Activated CD8-positive, alpha-beta memory T cell treated with anti-CD3 and anti-CD28 coated beads, Interleukin-2, amount 50 U/mL, for 4 hours (primary cell): Measurements from ENCODE around the gene SNX24.
"Not testable (repeated sequence)": the region's sequence is repeated elsewhere in the genome, so short reads cannot be mapped to it uniquely, and the experiment has no call there.

ENCODE experiments used
- DNase-seq: peaks from one replicate; pipeline ENCODE4 v3.0.0-alpha.2; 2020

SNX24 gene

GRCh38 chr5:122972877-122973276 lies 127.5 kb downstream of the SNX24 start:
- DNase-seq, result no peak

GRCh38 chr5:122973759-122974158 lies 128.3 kb downstream of the SNX24 start:
- DNase-seq, result not testable (repeated sequence)

GRCh38 chr5:122974251-122974650 lies 128.8 kb downstream of the SNX24 start:
- DNase-seq, result not testable (repeated sequence)

- DNase-seq, result no peak
Observed at GRCh38 chr5:122977319-122977718, 131.9 kb downstream of the SNX24 start.

- DNase-seq, result no peak
Observed at GRCh38 chr5:122978068-122978467, 132.7 kb downstream of the SNX24 start.

GRCh38 chr5:122978644-122979297 lies 133.4 kb downstream of the SNX24 start:
- no peak for DNase-seq

GRCh38 chr5:122981846-122982245 lies 136.4 kb downstream of the SNX24 start:
- DNase-seq, result no peak

- no peak for DNase-seq
Observed at GRCh38 chr5:122982376-122982775, 137.0 kb downstream of the SNX24 start.

- no peak for DNase-seq
Observed at GRCh38 chr5:122984425-122984824, 139.0 kb downstream of the SNX24 start.

GRCh38 chr5:122985006-122985700 lies 139.7 kb downstream of the SNX24 start:
- DNase-seq, result no peak

- no peak for DNase-seq
Observed at GRCh38 chr5:122985954-122986721, 140.7 kb downstream of the SNX24 start.

GRCh38 chr5:122996091-122996490 lies 150.7 kb downstream of the SNX24 start:
- DNase-seq, result no peak

GRCh38 chr5:122997294-122997693 lies 151.9 kb downstream of the SNX24 start:
- DNase-seq, result no peak

- no peak for DNase-seq
Observed at GRCh38 chr5:122999947-123000563, 154.6 kb downstream of the SNX24 start.

GRCh38 chr5:123000731-123001130 lies 155.3 kb downstream of the SNX24 start:
- no peak for DNase-seq

GRCh38 chr5:123001808-123002207 lies 156.4 kb downstream of the SNX24 start:
- no peak for DNase-seq

GRCh38 chr5:123007182-123007581 lies 161.8 kb downstream of the SNX24 start:
- DNase-seq, result no peak

- no peak for DNase-seq
Observed at GRCh38 chr5:123007754-123008153, 162.3 kb downstream of the SNX24 start.

GRCh38 chr5:123012321-123012720 lies 166.9 kb downstream of the SNX24 start:
- DNase-seq, result no peak

- no peak for DNase-seq
Observed at GRCh38 chr5:123014689-123015088, 169.3 kb downstream of the SNX24 start.

GRCh38 chr5:123028222-123028621 lies 182.8 kb downstream of the SNX24 start:
- no peak for DNase-seq

GRCh38 chr5:123033157-123033671 lies 187.8 kb downstream of the SNX24 start:
- DNase-seq, result no peak

GRCh38 chr5:123035360-123035917 lies 190.0 kb downstream of the SNX24 start:
- no peak for DNase-seq
